ENCODE results near the gene ITPRID2. TPM values are rescaled to one million over a fixed set of nuclear protein-coding genes. Genes with fewer than 3 reads are reported as not detected.

Gene ITPRID2
- polyA plus RNA-seq, 4 donors, result 39.4 to 108 (median 46.8) TPM

- no peaks in the 10 kb centered on the region for H3K27me3 ChIP-seq (ENCODE audit: control insufficient read depth in 3 of 3, insufficient read depth in 3 of 3, low read length in 3 of 3)
- peaks cover 0 to 5% (median 2%) of the 10 kb centered on the region in 3 donors for H3K4me1 ChIP-seq (ENCODE audit: control insufficient read depth in 3 of 3, insufficient read depth in 2 of 3, low read depth in 1 of 3, low read length in 2 of 3)
- no peaks in the 10 kb centered on the region for H3K9me3 ChIP-seq (ENCODE audit: control insufficient read depth in 2 of 2, insufficient read depth in 1 of 2, low read depth in 1 of 2, low read length in 1 of 2)
- DNase-seq, result no peak
- H3K27ac ChIP-seq (ENCODE audit: low read depth in 1 of 3, low read length in 2 of 3), result no peak overlapping the region
- FAIRE-seq, result no peak
- WGBS, 3 donors, result 90 to 97% (median 96%) methylated on average over 1 of the region's 1 CpG
- no peak overlapping the region for H3K4me3 ChIP-seq (ENCODE audit: low read depth in 1 of 3, low read length in 3 of 3)
- no peaks in the 10 kb centered on the region for H3K36me3 ChIP-seq (ENCODE audit: control insufficient read depth in 3 of 3, insufficient read depth in 2 of 3, low read depth in 1 of 3, low read length in 3 of 3)
These were observed 19.4 kb upstream of the ITPRID2 start for GRCh38 chr2:181872178-181872577.

- Histone ChIP-seq H3K27ac (ENCODE audit: low read depth in 1 of 3, low read length in 2 of 3) (peak overlapping the region in 1 of 3 donors; percentile 50), H3K9me3 (ENCODE audit: control insufficient read depth in 2 of 2, insufficient read depth in 1 of 2, low read depth in 1 of 2, low read length in 1 of 2) (no peaks in the 10 kb centered on the region), H3K4me3 (ENCODE audit: low read depth in 1 of 3, low read length in 3 of 3) (no peak overlapping the region), H3K4me1 (ENCODE audit: control insufficient read depth in 3 of 3, insufficient read depth in 2 of 3, low read depth in 1 of 3, low read length in 2 of 3) (peaks cover 0 to 6% (median 2%) of the 10 kb centered on the region in 3 donors), H3K36me3 (ENCODE audit: control insufficient read depth in 3 of 3, insufficient read depth in 2 of 3, low read depth in 1 of 3, low read length in 3 of 3) (no peaks in the 10 kb centered on the region), H3K27me3 (ENCODE audit: control insufficient read depth in 3 of 3, insufficient read depth in 3 of 3, low read length in 3 of 3) (no peaks in the 10 kb centered on the region)
- FAIRE-seq (no peak), DNase-seq (peak; percentile 72 to 77)
- 12 to 45% (median 28%) methylated on average over 2 of the region's 2 CpGs for WGBS, 3 donors
These were observed 14.9 kb upstream of the ITPRID2 start for GRCh38 chr2:181876614-181877063.

- Histone ChIP-seq H3K4me3 (ENCODE audit: low read depth in 1 of 3, low read length in 3 of 3) (no peak overlapping the region), H3K4me1 (ENCODE audit: control insufficient read depth in 3 of 3, insufficient read depth in 2 of 3, low read depth in 1 of 3, low read length in 2 of 3) (peaks cover 0 to 6% (median 2%) of the 10 kb centered on the region in 3 donors), H3K27me3 (ENCODE audit: control insufficient read depth in 3 of 3, insufficient read depth in 3 of 3, low read length in 3 of 3) (no peaks in the 10 kb centered on the region), H3K9me3 (ENCODE audit: control insufficient read depth in 2 of 2, insufficient read depth in 1 of 2, low read depth in 1 of 2, low read length in 1 of 2) (no peaks in the 10 kb centered on the region), H3K27ac (ENCODE audit: low read depth in 1 of 3, low read length in 2 of 3) (peak overlapping the region in 1 of 3 donors; percentile 50), H3K36me3 (ENCODE audit: control insufficient read depth in 3 of 3, insufficient read depth in 2 of 3, low read depth in 1 of 3, low read length in 3 of 3) (no peaks in the 10 kb centered on the region)
- WGBS, 3 donors, result 15 to 61% (median 22%) methylated on average over 2 of the region's 2 CpGs
- FAIRE-seq, result no peak
- no peak for DNase-seq
These were observed 14.3 kb upstream of the ITPRID2 start for GRCh38 chr2:181877181-181877664.

- Histone ChIP-seq H3K27ac (ENCODE audit: low read depth in 1 of 3, low read length in 2 of 3) (no peak overlapping the region), H3K4me1 (ENCODE audit: control insufficient read depth in 3 of 3, insufficient read depth in 2 of 3, low read depth in 1 of 3, low read length in 2 of 3) (peaks cover 0 to 6% (median 2%) of the 10 kb centered on the region in 3 donors), H3K9me3 (ENCODE audit: control insufficient read depth in 2 of 2, insufficient read depth in 1 of 2, low read depth in 1 of 2, low read length in 1 of 2) (no peaks in the 10 kb centered on the region), H3K36me3 (ENCODE audit: control insufficient read depth in 3 of 3, insufficient read depth in 2 of 3, low read depth in 1 of 3, low read length in 3 of 3) (no peaks in the 10 kb centered on the region), H3K27me3 (ENCODE audit: control insufficient read depth in 3 of 3, insufficient read depth in 3 of 3, low read length in 3 of 3) (no peaks in the 10 kb centered on the region), H3K4me3 (ENCODE audit: low read depth in 1 of 3, low read length in 3 of 3) (no peak overlapping the region)
- FAIRE-seq (no peak), DNase-seq (no peak)
- 43 to 47% (median 44%) methylated on average over 2 of the region's 2 CpGs for WGBS, 3 donors
These were observed 13.1 kb upstream of the ITPRID2 start for GRCh38 chr2:181878448-181878847.

GRCh38 chr2:181879295-181879694, 12.2 kb upstream of the ITPRID2 start:
- no peaks in the 10 kb centered on the region for H3K9me3 ChIP-seq (ENCODE audit: control insufficient read depth in 2 of 2, insufficient read depth in 1 of 2, low read depth in 1 of 2, low read length in 1 of 2)
- DNase-seq (no peak), FAIRE-seq (no peak)
- WGBS, 3 donors, result 83 to 89% (median 88%) methylated on average over 2 of the region's 2 CpGs
- H3K27me3 ChIP-seq (ENCODE audit: control insufficient read depth in 3 of 3, insufficient read depth in 3 of 3, low read length in 3 of 3), result no peaks in the 10 kb centered on the region
- peaks cover 0 to 6% (median 2%) of the 10 kb centered on the region in 3 donors for H3K4me1 ChIP-seq (ENCODE audit: control insufficient read depth in 3 of 3, insufficient read depth in 2 of 3, low read depth in 1 of 3, low read length in 2 of 3)
- no peak overlapping the region for H3K4me3 ChIP-seq (ENCODE audit: low read depth in 1 of 3, low read length in 3 of 3)
- H3K36me3 ChIP-seq (ENCODE audit: control insufficient read depth in 3 of 3, insufficient read depth in 2 of 3, low read depth in 1 of 3, low read length in 3 of 3), result no peaks in the 10 kb centered on the region
- H3K27ac ChIP-seq (ENCODE audit: low read depth in 1 of 3, low read length in 2 of 3), result no peak overlapping the region

GRCh38 chr2:181882246-181883020, 9.1 kb upstream of the ITPRID2 start:
- DNase-seq (no peak), FAIRE-seq (no peak)
- H3K27ac ChIP-seq (ENCODE audit: low read depth in 1 of 3, low read length in 2 of 3), result no peak overlapping the region
- H3K4me1 ChIP-seq (ENCODE audit: control insufficient read depth in 3 of 3, insufficient read depth in 2 of 3, low read depth in 1 of 3, low read length in 2 of 3), result peaks cover 0 to 5% (median 0%) of the 10 kb centered on the region in 3 donors
- H3K9me3 ChIP-seq (ENCODE audit: control insufficient read depth in 2 of 2, insufficient read depth in 1 of 2, low read depth in 1 of 2, low read length in 1 of 2), result no peaks in the 10 kb centered on the region
- H3K27me3 ChIP-seq (ENCODE audit: control insufficient read depth in 3 of 3, insufficient read depth in 3 of 3, low read length in 3 of 3), result no peaks in the 10 kb centered on the region
- no peak overlapping the region for H3K4me3 ChIP-seq (ENCODE audit: low read depth in 1 of 3, low read length in 3 of 3)
- H3K36me3 ChIP-seq (ENCODE audit: control insufficient read depth in 3 of 3, insufficient read depth in 2 of 3, low read depth in 1 of 3, low read length in 3 of 3), result no peaks in the 10 kb centered on the region
- WGBS, 3 donors, result 69 to 83% (median 76%) methylated on average over 4 of the region's 4 CpGs

- DNase-seq, result no peak
- 7 to 54% (median 40%) methylated on average over 1 of the region's 1 CpG for whole genome bisulfite sequencing, 3 donors
- H3K36me3 ChIP-seq (ENCODE audit: control insufficient read depth in 3 of 3, insufficient read depth in 2 of 3, low read depth in 1 of 3, low read length in 3 of 3), result no peaks in the 10 kb centered on the region
- peaks cover 0 to 5% (median 0%) of the 10 kb centered on the region in 3 donors for H3K4me1 ChIP-seq (ENCODE audit: control insufficient read depth in 3 of 3, insufficient read depth in 2 of 3, low read depth in 1 of 3, low read length in 2 of 3)
- no peak overlapping the region for H3K27ac ChIP-seq (ENCODE audit: low read depth in 1 of 3, low read length in 2 of 3)
- H3K4me3 ChIP-seq (ENCODE audit: low read depth in 1 of 3, low read length in 3 of 3), result no peak overlapping the region
- H3K9me3 ChIP-seq (ENCODE audit: control insufficient read depth in 2 of 2, insufficient read depth in 1 of 2, low read depth in 1 of 2, low read length in 1 of 2), result no peaks in the 10 kb centered on the region
- H3K27me3 ChIP-seq (ENCODE audit: control insufficient read depth in 3 of 3, insufficient read depth in 3 of 3, low read length in 3 of 3), result no peaks in the 10 kb centered on the region
- FAIRE-seq, result no peak
These were observed 6.9 kb upstream of the ITPRID2 start for GRCh38 chr2:181884601-181885000.

GRCh38 chr2:181885096-181885495, 6.4 kb upstream of the ITPRID2 start:
- no peaks in the 10 kb centered on the region for H3K36me3 ChIP-seq (ENCODE audit: control insufficient read depth in 3 of 3, insufficient read depth in 2 of 3, low read depth in 1 of 3, low read length in 3 of 3)
- no peak overlapping the region for H3K4me3 ChIP-seq (ENCODE audit: low read depth in 1 of 3, low read length in 3 of 3)
- no peaks in the 10 kb centered on the region for H3K27me3 ChIP-seq (ENCODE audit: control insufficient read depth in 3 of 3, insufficient read depth in 3 of 3, low read length in 3 of 3)
- no peak overlapping the region for H3K27ac ChIP-seq (ENCODE audit: low read depth in 1 of 3, low read length in 2 of 3)
- 14 to 34% (median 28%) methylated on average over 2 of the region's 2 CpGs for WGBS, 3 donors
- FAIRE-seq (no peak), DNase-seq (no peak)
- no peaks in the 10 kb centered on the region for H3K9me3 ChIP-seq (ENCODE audit: control insufficient read depth in 2 of 2, insufficient read depth in 1 of 2, low read depth in 1 of 2, low read length in 1 of 2)
- H3K4me1 ChIP-seq (ENCODE audit: control insufficient read depth in 3 of 3, insufficient read depth in 2 of 3, low read depth in 1 of 3, low read length in 2 of 3), result peaks cover 0 to 5% (median 0%) of the 10 kb centered on the region in 3 donors

Measured in small intestine (tissue), 7 donors.